OCI-LY3 (cell line): ENCODE results near the gene HDAC1.

ENCODE experiments used
- CTCF ChIP-seq: fragments of 200-600, 300-600 bp; sonication (generic); IDR thresholded peaks from 2 replicates; pipeline ENCODE4 v1.5.1; 2014; ENCODE audit warnings: antibody characterized with exemption, low read length, low read depth
- EZH2phosphoT487 ChIP-seq: fragments of 200-600 bp; shearing (Covaris generic); IDR thresholded peaks from 2 replicates; pipeline ENCODE4 v1.6.1; 2018; ENCODE audit warnings: antibody characterized with exemption, mixed run types, low read depth

DNA sequence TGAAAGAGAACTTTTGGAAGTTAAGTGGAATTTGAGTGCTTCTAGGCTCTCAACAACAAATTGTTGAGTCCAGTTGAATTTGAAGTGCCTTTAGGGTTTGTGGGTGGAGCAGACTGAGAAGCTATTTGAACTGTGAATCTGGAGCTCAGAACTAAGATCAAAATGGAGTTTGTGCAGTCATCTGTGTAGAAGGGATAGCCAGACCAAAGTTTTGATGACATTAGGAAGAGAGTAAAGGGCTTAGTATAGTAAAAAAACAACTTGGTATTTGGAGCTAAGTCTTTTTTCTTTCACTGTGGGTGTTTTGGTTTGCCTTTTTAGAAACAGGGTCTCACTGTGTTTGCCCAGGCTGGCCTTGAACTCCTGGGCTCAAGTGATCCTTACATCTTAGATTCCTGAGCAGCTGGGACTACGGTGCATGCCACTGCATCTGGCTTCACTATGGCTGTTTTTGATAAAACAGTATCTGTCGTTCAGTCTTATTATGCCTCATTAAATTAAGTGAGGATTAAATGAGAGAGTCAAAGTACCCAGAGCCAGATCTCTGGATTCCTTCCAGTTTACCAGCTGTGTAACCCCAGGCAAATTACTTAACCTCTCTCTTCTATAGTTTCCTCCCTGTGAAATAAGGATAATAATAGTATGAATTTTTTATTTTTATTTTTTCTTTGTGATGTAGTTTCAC is 20.0 kb downstream of the HDAC1 start:
- no peak for TF ChIP-seq CTCF
- no peak for TF ChIP-seq EZH2phosphoT487
